Testis (tissue), 2 donors: Measurements from ENCODE around the gene SRD5A1.

Experiments used
- POLR2A ChIP-seq: fragments of 450-650 bp; IDR thresholded peaks from one replicate; pipeline ENCODE4 v1.6.1; 2017; ENCODE audit warnings: antibody characterized with exemption, mild to moderate bottlenecking, moderate library complexity
- TF ChIP-seq, protein P1 (sequence below), 3 experiments: fragments of 450-650 bp in 2 of 3; fragments of 200-600 bp in 1 of 3; sonication (generic) in 1 of 3; IDR thresholded peaks; one replicate each; pipeline ENCODE4 v1.5.1; 2016 to 2019; ENCODE audit warnings: antibody characterized with exemption in 3 of 3, mild to moderate bottlenecking in 2 of 3, moderate library complexity in 1 of 3

GRCh38 chr5:6601271-6601670, 32.0 kb upstream of the SRD5A1 start:
- TF ChIP-seq, protein P1, sequence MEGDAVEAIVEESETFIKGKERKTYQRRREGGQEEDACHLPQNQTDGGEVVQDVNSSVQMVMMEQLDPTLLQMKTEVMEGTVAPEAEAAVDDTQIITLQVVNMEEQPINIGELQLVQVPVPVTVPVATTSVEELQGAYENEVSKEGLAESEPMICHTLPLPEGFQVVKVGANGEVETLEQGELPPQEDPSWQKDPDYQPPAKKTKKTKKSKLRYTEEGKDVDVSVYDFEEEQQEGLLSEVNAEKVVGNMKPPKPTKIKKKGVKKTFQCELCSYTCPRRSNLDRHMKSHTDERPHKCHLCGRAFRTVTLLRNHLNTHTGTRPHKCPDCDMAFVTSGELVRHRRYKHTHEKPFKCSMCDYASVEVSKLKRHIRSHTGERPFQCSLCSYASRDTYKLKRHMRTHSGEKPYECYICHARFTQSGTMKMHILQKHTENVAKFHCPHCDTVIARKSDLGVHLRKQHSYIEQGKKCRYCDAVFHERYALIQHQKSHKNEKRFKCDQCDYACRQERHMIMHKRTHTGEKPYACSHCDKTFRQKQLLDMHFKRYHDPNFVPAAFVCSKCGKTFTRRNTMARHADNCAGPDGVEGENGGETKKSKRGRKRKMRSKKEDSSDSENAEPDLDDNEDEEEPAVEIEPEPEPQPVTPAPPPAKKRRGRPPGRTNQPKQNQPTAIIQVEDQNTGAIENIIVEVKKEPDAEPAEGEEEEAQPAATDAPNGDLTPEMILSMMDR (IDR thresholded peaks at IDR 0.05): no peak
- no peak for TF ChIP-seq POLR2A
